Right lobe of liver (tissue), 4 donors: ENCODE measurements around the gene GABRA4.

Experiments used
- POLR2A ChIP-seq: fragments of 450-650 bp; IDR thresholded peaks from one replicate; pipeline ENCODE4 v1.6.1; 2017; ENCODE audit warnings: antibody characterized with exemption, mild to moderate bottlenecking
- TF ChIP-seq, protein P1 (sequence below), 4 donors: fragments of 200-600 bp in 3 of 4; fragments of 450-650 bp in 1 of 4; IDR thresholded peaks; one replicate each; pipeline versions ENCODE4 v1.5.1 to v1.8.0; 2016 to 2022; ENCODE audit warnings: antibody characterized with exemption in 4 of 4, mild to moderate bottlenecking in 2 of 4
- donor health status: DM: no; HTN: no; CAD: no.
- donor health status: DM: no; HTN: no; CAD: no.
- donor health status: DM: no; HTN: yes; CAD: no.

- no peak for TF ChIP-seq POLR2A
- TF ChIP-seq, protein P1, sequence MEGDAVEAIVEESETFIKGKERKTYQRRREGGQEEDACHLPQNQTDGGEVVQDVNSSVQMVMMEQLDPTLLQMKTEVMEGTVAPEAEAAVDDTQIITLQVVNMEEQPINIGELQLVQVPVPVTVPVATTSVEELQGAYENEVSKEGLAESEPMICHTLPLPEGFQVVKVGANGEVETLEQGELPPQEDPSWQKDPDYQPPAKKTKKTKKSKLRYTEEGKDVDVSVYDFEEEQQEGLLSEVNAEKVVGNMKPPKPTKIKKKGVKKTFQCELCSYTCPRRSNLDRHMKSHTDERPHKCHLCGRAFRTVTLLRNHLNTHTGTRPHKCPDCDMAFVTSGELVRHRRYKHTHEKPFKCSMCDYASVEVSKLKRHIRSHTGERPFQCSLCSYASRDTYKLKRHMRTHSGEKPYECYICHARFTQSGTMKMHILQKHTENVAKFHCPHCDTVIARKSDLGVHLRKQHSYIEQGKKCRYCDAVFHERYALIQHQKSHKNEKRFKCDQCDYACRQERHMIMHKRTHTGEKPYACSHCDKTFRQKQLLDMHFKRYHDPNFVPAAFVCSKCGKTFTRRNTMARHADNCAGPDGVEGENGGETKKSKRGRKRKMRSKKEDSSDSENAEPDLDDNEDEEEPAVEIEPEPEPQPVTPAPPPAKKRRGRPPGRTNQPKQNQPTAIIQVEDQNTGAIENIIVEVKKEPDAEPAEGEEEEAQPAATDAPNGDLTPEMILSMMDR (IDR thresholded peaks at IDR 0.05) = no peak
These were observed 8.6 kb downstream of the GABRA4 start for GRCh38 chr4:46984781-46985180.
